NAMALWA (cell line): Measurements from ENCODE around the gene KLHL17.
"Not testable (repeated sequence)": the region's sequence is repeated elsewhere in the genome, so short reads cannot be mapped to it uniquely, and the experiment has no call there.

Experiments
- DNase-seq: peaks from one replicate; pipeline ENCODE4 v3.0.0-alpha.2; 2015; ENCODE audit warnings: low spot score

Gene KLHL17

GRCh38 chr1:982765-983436 lies 22.5 kb downstream of the KLHL17 start:
- DNase-seq: no peak

GRCh38 chr1:983798-984475 lies 23.6 kb downstream of the KLHL17 start:
- DNase-seq: peak; percentile 62

GRCh38 chr1:984476-984814 lies 24.1 kb downstream of the KLHL17 start:
- no peak for DNase-seq

- DNase-seq: no peak
Measured at GRCh38 chr1:985126-985525, 24.7 kb downstream of the KLHL17 start.

GRCh38 chr1:988061-988460 lies 27.7 kb downstream of the KLHL17 start:
- not testable (repeated sequence) for DNase-seq

GRCh38 chr1:991275-991674 lies 30.9 kb downstream of the KLHL17 start:
- DNase-seq: not testable (repeated sequence)

- DNase-seq: no peak
Measured at GRCh38 chr1:991895-992294, 31.5 kb downstream of the KLHL17 start.

- no peak for DNase-seq
Measured at GRCh38 chr1:992362-992761, 32.0 kb downstream of the KLHL17 start.

GRCh38 chr1:993379-993995 lies 33.1 kb downstream of the KLHL17 start:
- DNase-seq: no peak

GRCh38 chr1:994546-994945 lies 34.2 kb downstream of the KLHL17 start:
- DNase-seq: not testable (repeated sequence)

GRCh38 chr1:995665-996633 lies 35.6 kb downstream of the KLHL17 start:
- no peak for DNase-seq

- no peak for DNase-seq
Measured at GRCh38 chr1:996851-997712, 36.7 kb downstream of the KLHL17 start.

- DNase-seq: no peak
Measured at GRCh38 chr1:997713-997992, 37.3 kb downstream of the KLHL17 start.

- no peak for DNase-seq
Measured at GRCh38 chr1:997993-998744, 37.8 kb downstream of the KLHL17 start.

- no peak for DNase-seq
Measured at GRCh38 chr1:998745-998994, 38.3 kb downstream of the KLHL17 start.

- DNase-seq: no peak
Measured at GRCh38 chr1:998995-999724, 38.8 kb downstream of the KLHL17 start.

- no peak for DNase-seq
Measured at GRCh38 chr1:999725-1000356, 39.5 kb downstream of the KLHL17 start, which contains the start of gene HES4. Gene HES4 (minus strand): TSS chr1:1000097. CDS start chr1:999973, 124 bp downstream.

GRCh38 chr1:1000357-1001056 lies 40.1 kb downstream of the KLHL17 start:
- no peak for DNase-seq
